GM12891 (cell line): ENCODE data around the gene SLC13A2.

Experiments used
- POLR2A ChIP-seq: IDR thresholded peaks from 2 replicates; pipeline ENCODE4 v1.6.1; 2011; ENCODE audit warnings: low read depth, low read length, control low read depth
- POLR2AphosphoS5 ChIP-seq: IDR thresholded peaks from 2 replicates; pipeline ENCODE4 v1.6.1; 2011; ENCODE audit warnings: low read depth, low read length, control low read depth
- SPI1 ChIP-seq: IDR thresholded peaks from 2 replicates; pipeline ENCODE4 v1.6.1; 2011; ENCODE audit warnings: low read depth, low read length, control low read depth
- TAF1 ChIP-seq: IDR thresholded peaks from 2 replicates; pipeline ENCODE4 v1.6.1; 2011; ENCODE audit warnings: low read depth, low read length, control low read depth

- TF ChIP-seq POLR2A (no peak), TAF1 (no peak), POLR2AphosphoS5 (no peak), SPI1 (peak; percentile 96)
These were observed 44.7 kb downstream of the SLC13A2 start for GRCh38 chr17:28518132-28518531.
